ENCODE data around the gene SLX4. TPM values are rescaled to one million over a fixed set of nuclear protein-coding genes. Genes with fewer than 3 reads are reported as not detected.

Gene SLX4
- total RNA-seq, 2 donors from 2014 or later: 5.6 TPM

GRCh38 chr16:3650631-3651265, 39.3 kb upstream of the SLX4 start:
- Mint-ChIP-seq H3K27ac (peak overlapping the region; percentile 21), H3K27me3 (no peaks in the 10 kb centered on the region), H3K4me3 (no peak overlapping the region), H3K36me3 (ENCODE audit: low read depth) (no peaks in the 10 kb centered on the region), H3K4me1 (peaks cover 10% of the 10 kb centered on the region)
- ATAC-seq (no peak), DNase-seq (no peak)
- no peaks in the 10 kb centered on the region for H3K9me3 ChIP-seq (ENCODE audit: control insufficient read depth, low read length, poor library complexity, severe bottlenecking)

GRCh38 chr16:3646348-3646920, 35.0 kb upstream of the SLX4 start:
- no peaks in the 10 kb centered on the region for H3K9me3 ChIP-seq (ENCODE audit: control insufficient read depth, low read length, poor library complexity, severe bottlenecking)
- no peak for DNase-seq
- H3K4me1 Mint-ChIP-seq: peaks cover 2% of the 10 kb centered on the region
- H3K4me3 Mint-ChIP-seq: no peak overlapping the region
- H3K27ac Mint-ChIP-seq: no peak overlapping the region
- no peaks in the 10 kb centered on the region for H3K36me3 Mint-ChIP-seq (ENCODE audit: low read depth)
- ATAC-seq: no peak
- no peaks in the 10 kb centered on the region for H3K27me3 Mint-ChIP-seq

GRCh38 chr16:3645504-3646347, 34.3 kb upstream of the SLX4 start:
- Mint-ChIP-seq H3K4me1 (peaks cover 2% of the 10 kb centered on the region), H3K27me3 (no peaks in the 10 kb centered on the region), H3K27ac (no peak overlapping the region), H3K4me3 (no peak overlapping the region), H3K36me3 (ENCODE audit: low read depth) (no peaks in the 10 kb centered on the region)
- DNase-seq: no peak
- ATAC-seq: no peak
- no peaks in the 10 kb centered on the region for H3K9me3 ChIP-seq (ENCODE audit: control insufficient read depth, low read length, poor library complexity, severe bottlenecking)

- no peaks in the 10 kb centered on the region for H3K27me3 Mint-ChIP-seq
- no peak for ATAC-seq
- H3K36me3 Mint-ChIP-seq (ENCODE audit: low read depth): no peaks in the 10 kb centered on the region
- H3K9me3 ChIP-seq (ENCODE audit: control insufficient read depth, low read length, poor library complexity, severe bottlenecking): no peaks in the 10 kb centered on the region
- H3K4me3 Mint-ChIP-seq: no peak overlapping the region
- DNase-seq: no peak
- H3K27ac Mint-ChIP-seq: no peak overlapping the region
- peaks cover 6% of the 10 kb centered on the region for H3K4me1 Mint-ChIP-seq
These were observed 33.7 kb upstream of the SLX4 start for GRCh38 chr16:3645108-3645503.

- ATAC-seq (no peak), DNase-seq (no peak)
- H3K9me3 ChIP-seq (ENCODE audit: control insufficient read depth, low read length, poor library complexity, severe bottlenecking): no peaks in the 10 kb centered on the region
- Mint-ChIP-seq H3K27ac (peak overlapping the region; percentile 29), H3K27me3 (no peaks in the 10 kb centered on the region), H3K4me1 (peaks cover 13% of the 10 kb centered on the region), H3K36me3 (ENCODE audit: low read depth) (peaks cover 3% of the 10 kb centered on the region), H3K4me3 (no peak overlapping the region)
These were observed 31.8 kb upstream of the SLX4 start for GRCh38 chr16:3643095-3643730.

GRCh38 chr16:3642397-3643094, 31.1 kb upstream of the SLX4 start:
- Mint-ChIP-seq H3K27me3 (no peaks in the 10 kb centered on the region), H3K4me3 (no peak overlapping the region), H3K36me3 (ENCODE audit: low read depth) (peaks cover 3% of the 10 kb centered on the region), H3K27ac (peak overlapping the region; percentile 29), H3K4me1 (peaks cover 16% of the 10 kb centered on the region)
- ATAC-seq: no peak
- DNase-seq: no peak
- H3K9me3 ChIP-seq (ENCODE audit: control insufficient read depth, low read length, poor library complexity, severe bottlenecking): no peaks in the 10 kb centered on the region

GRCh38 chr16:3641801-3642396, 30.5 kb upstream of the SLX4 start:
- no peaks in the 10 kb centered on the region for H3K9me3 ChIP-seq (ENCODE audit: control insufficient read depth, low read length, poor library complexity, severe bottlenecking)
- H3K4me3 Mint-ChIP-seq: no peak overlapping the region
- DNase-seq (no peak), ATAC-seq (no peak)
- H3K27ac Mint-ChIP-seq: peak overlapping the region; percentile 29
- H3K4me1 Mint-ChIP-seq: peaks cover 22% of the 10 kb centered on the region
- peaks cover 3% of the 10 kb centered on the region for H3K36me3 Mint-ChIP-seq (ENCODE audit: low read depth)
- H3K27me3 Mint-ChIP-seq: no peaks in the 10 kb centered on the region

- no peak overlapping the region for H3K27ac Mint-ChIP-seq
- peaks cover 3% of the 10 kb centered on the region for H3K36me3 Mint-ChIP-seq (ENCODE audit: low read depth)
- DNase-seq: no peak
- no peaks in the 10 kb centered on the region for H3K27me3 Mint-ChIP-seq
- no peaks in the 10 kb centered on the region for H3K9me3 ChIP-seq (ENCODE audit: control insufficient read depth, low read length, poor library complexity, severe bottlenecking)
- H3K4me3 Mint-ChIP-seq: no peak overlapping the region
- no peak for ATAC-seq
- H3K4me1 Mint-ChIP-seq: peaks cover 25% of the 10 kb centered on the region
These were observed 29.5 kb upstream of the SLX4 start for GRCh38 chr16:3640632-3641501.

- H3K4me3 Mint-ChIP-seq: no peak overlapping the region
- H3K27ac Mint-ChIP-seq: no peak overlapping the region
- H3K27me3 Mint-ChIP-seq: no peaks in the 10 kb centered on the region
- H3K36me3 Mint-ChIP-seq (ENCODE audit: low read depth): peaks cover 3% of the 10 kb centered on the region
- peaks cover 30% of the 10 kb centered on the region for H3K4me1 Mint-ChIP-seq
- no peak for DNase-seq
- H3K9me3 ChIP-seq (ENCODE audit: control insufficient read depth, low read length, poor library complexity, severe bottlenecking): no peaks in the 10 kb centered on the region
- no peak for ATAC-seq
These were observed 28.8 kb upstream of the SLX4 start for GRCh38 chr16:3640207-3640606.

- H3K27ac Mint-ChIP-seq: no peak overlapping the region
- ATAC-seq (no peak), DNase-seq (no peak)
- H3K4me3 Mint-ChIP-seq: peak overlapping the region; percentile 19
- H3K27me3 Mint-ChIP-seq: no peaks in the 10 kb centered on the region
- no peaks in the 10 kb centered on the region for H3K9me3 ChIP-seq (ENCODE audit: control insufficient read depth, low read length, poor library complexity, severe bottlenecking)
- peaks cover 30% of the 10 kb centered on the region for H3K4me1 Mint-ChIP-seq
- peaks cover 3% of the 10 kb centered on the region for H3K36me3 Mint-ChIP-seq (ENCODE audit: low read depth)
These were observed 27.7 kb upstream of the SLX4 start for GRCh38 chr16:3638916-3639644.

- peaks cover 33% of the 10 kb centered on the region for H3K4me1 Mint-ChIP-seq
These were observed 26.0 kb upstream of the SLX4 start for GRCh38 chr16:3637371-3637923.

More at GRCh38 chr16:3637371-3637923, 26.0 kb upstream of the SLX4 start:
- no peaks in the 10 kb centered on the region for H3K9me3 ChIP-seq (ENCODE audit: control insufficient read depth, low read length, poor library complexity, severe bottlenecking)
- ATAC-seq (peak; percentile 65), DNase-seq (no peak)
- peak overlapping the region; percentile 69 for H3K27ac Mint-ChIP-seq
- peaks cover 6% of the 10 kb centered on the region for H3K36me3 Mint-ChIP-seq (ENCODE audit: low read depth)
- no peaks in the 10 kb centered on the region for H3K27me3 Mint-ChIP-seq
- no peak overlapping the region for H3K4me3 Mint-ChIP-seq
